Adrenal gland (tissue), 5 donors: Measurements from ENCODE around the gene WDR48.

Experiments used
- POLR2A ChIP-seq, 2 donors: fragments of 450-650 bp; IDR thresholded peaks; one replicate each; pipeline ENCODE4 v1.6.1; 2017; ENCODE audit warnings: antibody characterized with exemption in 2 of 2, mild to moderate bottlenecking in 2 of 2, moderate library complexity in 1 of 2
- TF ChIP-seq, protein P1 (sequence below), 6 experiments: fragments of 450-650 bp in 4 of 6; fragments of 200-600 bp in 2 of 6; sonication (generic) in 1 of 6; IDR thresholded peaks; 1 replicate in 5 of 6; 2 replicates in 1 of 6; pipeline versions ENCODE4 v1.5.1 to v1.8.0; 2016 to 2021; ENCODE audit warnings: antibody characterized with exemption in 6 of 6, mild to moderate bottlenecking in 2 of 6, moderate library complexity in 1 of 6
- donor health status: DM: no; HTN: no; CAD: no.

DNA sequence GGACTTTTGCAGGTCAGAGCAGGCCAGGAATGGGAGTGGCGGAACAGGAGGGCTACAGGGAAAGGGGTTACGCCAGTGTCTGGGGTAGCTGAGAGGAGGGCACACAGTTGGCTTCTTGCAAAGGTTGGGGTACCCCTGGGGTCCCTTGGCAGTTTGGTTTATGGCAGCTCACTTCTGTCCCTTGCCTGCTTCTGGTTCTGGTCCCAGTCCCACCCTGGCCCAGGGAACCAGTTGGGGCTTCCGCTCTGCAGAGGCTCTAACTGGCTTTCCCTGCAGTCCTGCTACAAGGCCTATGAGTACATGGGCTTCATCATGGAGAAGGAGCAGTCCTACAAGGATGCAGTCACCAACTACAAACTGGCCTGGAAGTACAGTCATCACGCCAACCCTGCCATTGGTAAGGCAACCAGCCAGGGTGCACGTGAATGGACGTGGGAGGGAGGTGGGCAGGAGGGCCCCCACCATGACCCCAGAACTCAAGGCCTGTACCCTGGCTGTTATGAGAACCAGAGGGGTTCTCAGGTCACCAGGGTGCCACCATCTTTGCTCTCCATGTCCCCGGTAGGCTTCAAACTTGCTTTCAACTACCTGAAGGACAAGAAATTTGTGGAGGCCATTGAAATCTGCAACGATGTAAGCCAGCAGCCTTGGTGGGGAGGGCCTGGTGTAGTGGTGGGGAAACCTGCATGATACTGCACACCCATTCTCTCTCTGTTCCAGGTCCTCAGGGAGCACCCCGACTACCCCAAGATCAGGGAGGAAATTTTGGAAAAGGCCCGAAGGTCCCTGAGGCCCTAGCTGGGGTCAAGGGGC, 86.4 kb downstream of the WDR48 start:
- TF ChIP-seq, protein P1, sequence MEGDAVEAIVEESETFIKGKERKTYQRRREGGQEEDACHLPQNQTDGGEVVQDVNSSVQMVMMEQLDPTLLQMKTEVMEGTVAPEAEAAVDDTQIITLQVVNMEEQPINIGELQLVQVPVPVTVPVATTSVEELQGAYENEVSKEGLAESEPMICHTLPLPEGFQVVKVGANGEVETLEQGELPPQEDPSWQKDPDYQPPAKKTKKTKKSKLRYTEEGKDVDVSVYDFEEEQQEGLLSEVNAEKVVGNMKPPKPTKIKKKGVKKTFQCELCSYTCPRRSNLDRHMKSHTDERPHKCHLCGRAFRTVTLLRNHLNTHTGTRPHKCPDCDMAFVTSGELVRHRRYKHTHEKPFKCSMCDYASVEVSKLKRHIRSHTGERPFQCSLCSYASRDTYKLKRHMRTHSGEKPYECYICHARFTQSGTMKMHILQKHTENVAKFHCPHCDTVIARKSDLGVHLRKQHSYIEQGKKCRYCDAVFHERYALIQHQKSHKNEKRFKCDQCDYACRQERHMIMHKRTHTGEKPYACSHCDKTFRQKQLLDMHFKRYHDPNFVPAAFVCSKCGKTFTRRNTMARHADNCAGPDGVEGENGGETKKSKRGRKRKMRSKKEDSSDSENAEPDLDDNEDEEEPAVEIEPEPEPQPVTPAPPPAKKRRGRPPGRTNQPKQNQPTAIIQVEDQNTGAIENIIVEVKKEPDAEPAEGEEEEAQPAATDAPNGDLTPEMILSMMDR (IDR thresholded peaks at IDR 0.05) = no peak
- TF ChIP-seq POLR2A (IDR thresholded peaks at IDR 0.05) = no peak
